ENCODE data around the gene PTPRN2. TPM values are rescaled to one million over a fixed set of nuclear protein-coding genes. Genes with fewer than 3 reads are reported as not detected.

Gene PTPRN2
- total RNA-seq, 1 donor from 2014 or later = 11.4 TPM

DNA sequence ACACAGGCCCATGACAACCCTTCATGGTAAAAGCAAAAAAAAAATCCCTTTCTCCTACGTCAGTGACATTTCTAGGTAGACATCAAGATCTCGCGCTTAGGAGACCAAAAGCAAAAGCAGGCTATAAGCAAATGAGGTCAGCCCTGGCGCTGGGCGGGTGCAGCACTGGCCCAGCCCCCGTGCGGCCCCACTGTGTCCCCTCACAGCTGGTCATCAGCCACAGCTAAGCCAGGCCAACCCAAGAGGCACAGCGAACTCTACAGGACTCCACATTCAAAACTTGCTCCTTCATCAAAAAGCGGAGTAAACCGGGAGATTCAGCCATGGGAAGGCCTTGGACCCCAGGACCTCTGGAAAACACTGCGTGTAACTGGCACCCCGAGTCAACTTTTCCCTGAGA is 113.7 kb downstream of the PTPRN2 start:
- H3K27me3 Mint-ChIP-seq = peaks cover 5% of the 10 kb centered on the region
- peaks cover 4% of the 10 kb centered on the region for H3K4me1 Mint-ChIP-seq (ENCODE audit: low read depth)
- DNase-seq (ENCODE audit: low spot score, unreplicated experiment) = no peak
- no peak overlapping the region for H3K27ac Mint-ChIP-seq
- TF ChIP-seq CTCF (IDR thresholded peaks at IDR 0.05; ENCODE audit: unreplicated experiment) = no peak
- H3K9me3 Mint-ChIP-seq (ENCODE audit: low read depth) = no peaks in the 10 kb centered on the region
- H3K36me3 Mint-ChIP-seq (ENCODE audit: insufficient read depth) = no peaks in the 10 kb centered on the region
- no peak overlapping the region for H3K4me3 Mint-ChIP-seq (ENCODE audit: low read depth)

DNA sequence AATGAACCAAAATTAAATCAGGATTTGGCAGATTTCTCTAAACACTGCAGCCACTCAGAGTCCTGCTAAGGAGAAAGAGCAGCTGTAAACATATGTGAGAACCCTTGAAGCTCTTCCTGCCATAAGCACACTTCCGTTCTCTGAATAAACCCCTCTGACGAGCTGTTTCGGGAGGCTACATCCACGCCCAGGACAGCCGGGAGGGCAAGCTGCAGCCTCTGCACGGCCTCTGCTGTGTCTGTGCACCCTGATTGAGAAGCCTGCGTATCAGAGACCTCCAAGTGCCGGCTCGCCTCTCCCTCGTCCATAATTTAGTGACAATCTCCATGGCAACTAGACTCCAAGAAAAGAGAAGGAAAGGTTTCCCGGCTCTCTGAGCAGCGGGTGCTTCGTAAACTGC is 114.4 kb downstream of the PTPRN2 start:
- H3K4me1 Mint-ChIP-seq (ENCODE audit: low read depth) = peaks cover 4% of the 10 kb centered on the region
- no peak for TF ChIP-seq CTCF (IDR thresholded peaks at IDR 0.05; ENCODE audit: unreplicated experiment)
- no peaks in the 10 kb centered on the region for H3K9me3 Mint-ChIP-seq (ENCODE audit: low read depth)
- peaks cover 5% of the 10 kb centered on the region for H3K27me3 Mint-ChIP-seq
- H3K36me3 Mint-ChIP-seq (ENCODE audit: insufficient read depth) = no peaks in the 10 kb centered on the region
- H3K27ac Mint-ChIP-seq = no peak overlapping the region
- H3K4me3 Mint-ChIP-seq (ENCODE audit: low read depth) = no peak overlapping the region
- DNase-seq (ENCODE audit: low spot score, unreplicated experiment) = no peak

- peaks cover 3% of the 10 kb centered on the region for H3K27me3 Mint-ChIP-seq
- no peaks in the 10 kb centered on the region for H3K36me3 Mint-ChIP-seq (ENCODE audit: insufficient read depth)
- no peak overlapping the region for H3K27ac Mint-ChIP-seq
- H3K4me1 Mint-ChIP-seq (ENCODE audit: low read depth) = peaks cover 4% of the 10 kb centered on the region
- H3K9me3 Mint-ChIP-seq (ENCODE audit: low read depth) = no peaks in the 10 kb centered on the region
- H3K4me3 Mint-ChIP-seq (ENCODE audit: low read depth) = no peak overlapping the region
- TF ChIP-seq CTCF (IDR thresholded peaks at IDR 0.05; ENCODE audit: unreplicated experiment) = no peak
- no peak for DNase-seq (ENCODE audit: low spot score, unreplicated experiment)
These were observed 115.0 kb downstream of the PTPRN2 start for GRCh38 chr7:158472596-158472995.

- no peak for DNase-seq (ENCODE audit: low spot score, unreplicated experiment)
- TF ChIP-seq CTCF (IDR thresholded peaks at IDR 0.05; ENCODE audit: unreplicated experiment) = no peak
- H3K9me3 Mint-ChIP-seq (ENCODE audit: low read depth) = no peaks in the 10 kb centered on the region
- peaks cover 4% of the 10 kb centered on the region for H3K4me1 Mint-ChIP-seq (ENCODE audit: low read depth)
- H3K27ac Mint-ChIP-seq = no peak overlapping the region
- peaks cover 7% of the 10 kb centered on the region for H3K27me3 Mint-ChIP-seq
- H3K4me3 Mint-ChIP-seq (ENCODE audit: low read depth) = no peak overlapping the region
- no peaks in the 10 kb centered on the region for H3K36me3 Mint-ChIP-seq (ENCODE audit: insufficient read depth)
These were observed 115.9 kb downstream of the PTPRN2 start for GRCh38 chr7:158471716-158472115.

DNA sequence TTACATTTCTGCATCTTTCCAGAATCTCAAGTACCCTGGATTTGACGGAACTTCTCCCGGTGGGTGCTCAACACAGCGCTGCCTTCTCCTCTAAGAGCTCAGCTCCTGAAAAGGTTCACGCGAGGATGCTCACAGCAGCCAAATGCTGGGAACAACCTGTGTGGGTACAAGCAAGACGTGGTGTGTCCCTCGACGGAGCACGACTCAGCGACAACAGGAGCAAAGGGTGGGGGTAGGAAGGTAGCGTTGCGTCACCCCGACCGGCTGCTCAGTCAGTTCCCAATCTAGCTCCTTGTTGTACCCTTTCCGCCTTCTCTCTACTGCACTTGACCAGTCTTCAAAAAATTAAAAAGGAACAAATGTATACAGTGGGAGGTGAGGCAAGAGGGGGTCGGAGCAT is 117.3 kb downstream of the PTPRN2 start:
- H3K27me3 Mint-ChIP-seq = peaks cover 7% of the 10 kb centered on the region
- no peak for TF ChIP-seq CTCF (IDR thresholded peaks at IDR 0.05; ENCODE audit: unreplicated experiment)
- H3K27ac Mint-ChIP-seq = no peak overlapping the region
- no peaks in the 10 kb centered on the region for H3K9me3 Mint-ChIP-seq (ENCODE audit: low read depth)
- no peak overlapping the region for H3K4me3 Mint-ChIP-seq (ENCODE audit: low read depth)
- no peaks in the 10 kb centered on the region for H3K36me3 Mint-ChIP-seq (ENCODE audit: insufficient read depth)
- DNase-seq (ENCODE audit: low spot score, unreplicated experiment) = no peak
- H3K4me1 Mint-ChIP-seq (ENCODE audit: low read depth) = peaks cover 4% of the 10 kb centered on the region
